DND-41 (cell line): ENCODE measurements around the gene GPN1.

ENCODE experiments used
- EZH2 ChIP-seq: IDR thresholded peaks from 3 replicates; pipeline ENCODE4 v1.6.1; 2012; ENCODE audit warnings: borderline replicate concordance, low read depth, mild to moderate bottlenecking, moderate library complexity, low read length, inconsistent platforms; ENCODE audit not compliant: severe bottlenecking
- TF ChIP-seq, protein P1 (sequence below): IDR thresholded peaks from 2 replicates; pipeline ENCODE4 v1.5.1; 2012; ENCODE audit warnings: borderline replicate concordance, low read length, moderate library complexity, mild to moderate bottlenecking; ENCODE audit not compliant: poor library complexity, severe bottlenecking; ENCODE audit errors: extremely low read depth

DNA sequence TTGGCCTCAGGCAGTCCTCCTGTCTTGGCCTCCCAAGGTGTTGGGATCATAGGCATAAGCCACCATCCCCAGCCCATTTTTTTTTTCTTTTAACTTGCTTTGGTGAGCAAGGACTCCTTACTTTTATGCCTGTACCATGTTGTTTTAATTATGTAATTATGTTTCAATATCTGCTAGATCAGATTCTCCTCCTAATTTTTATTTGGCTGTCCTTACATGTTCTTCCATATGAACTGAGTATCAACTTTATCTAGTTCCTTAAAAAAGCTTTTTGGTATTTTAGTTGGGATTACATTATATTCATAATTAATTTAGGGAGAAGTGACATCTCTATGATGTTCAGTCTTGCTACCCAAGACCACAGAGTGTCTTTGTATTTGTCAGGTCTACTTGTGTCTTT is 16.3 kb downstream of the GPN1 start:
- TF ChIP-seq, protein P1, sequence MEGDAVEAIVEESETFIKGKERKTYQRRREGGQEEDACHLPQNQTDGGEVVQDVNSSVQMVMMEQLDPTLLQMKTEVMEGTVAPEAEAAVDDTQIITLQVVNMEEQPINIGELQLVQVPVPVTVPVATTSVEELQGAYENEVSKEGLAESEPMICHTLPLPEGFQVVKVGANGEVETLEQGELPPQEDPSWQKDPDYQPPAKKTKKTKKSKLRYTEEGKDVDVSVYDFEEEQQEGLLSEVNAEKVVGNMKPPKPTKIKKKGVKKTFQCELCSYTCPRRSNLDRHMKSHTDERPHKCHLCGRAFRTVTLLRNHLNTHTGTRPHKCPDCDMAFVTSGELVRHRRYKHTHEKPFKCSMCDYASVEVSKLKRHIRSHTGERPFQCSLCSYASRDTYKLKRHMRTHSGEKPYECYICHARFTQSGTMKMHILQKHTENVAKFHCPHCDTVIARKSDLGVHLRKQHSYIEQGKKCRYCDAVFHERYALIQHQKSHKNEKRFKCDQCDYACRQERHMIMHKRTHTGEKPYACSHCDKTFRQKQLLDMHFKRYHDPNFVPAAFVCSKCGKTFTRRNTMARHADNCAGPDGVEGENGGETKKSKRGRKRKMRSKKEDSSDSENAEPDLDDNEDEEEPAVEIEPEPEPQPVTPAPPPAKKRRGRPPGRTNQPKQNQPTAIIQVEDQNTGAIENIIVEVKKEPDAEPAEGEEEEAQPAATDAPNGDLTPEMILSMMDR = no peak
- TF ChIP-seq EZH2 = no peak
